Astrocyte of the spinal cord (primary cell): ENCODE results near the gene PPP3CA.

Source experiments
- DNase-seq: peaks from one replicate; pipeline ENCODE4 v3.0.0; 2011; ENCODE audit warnings: low read depth, low spot score
- H3K4me3 ChIP-seq: 2 replicates; pipeline ENCODE4 v1.5.1; 2011; ENCODE audit warnings: low read depth, mild to moderate bottlenecking, low read length, moderate library complexity
- in situ Hi-C: cut with HindIII; loops from 2 replicates; pipeline ENCODE4 v1.10.0; 2017; ENCODE audit warnings: low sequenced_read_pairs
- TF ChIP-seq, protein P1 (sequence below): IDR thresholded peaks from 2 replicates; pipeline ENCODE4 v1.5.1; 2012; ENCODE audit warnings: low read depth, mild to moderate bottlenecking, low read length, inconsistent platforms

Gene PPP3CA

DNA sequence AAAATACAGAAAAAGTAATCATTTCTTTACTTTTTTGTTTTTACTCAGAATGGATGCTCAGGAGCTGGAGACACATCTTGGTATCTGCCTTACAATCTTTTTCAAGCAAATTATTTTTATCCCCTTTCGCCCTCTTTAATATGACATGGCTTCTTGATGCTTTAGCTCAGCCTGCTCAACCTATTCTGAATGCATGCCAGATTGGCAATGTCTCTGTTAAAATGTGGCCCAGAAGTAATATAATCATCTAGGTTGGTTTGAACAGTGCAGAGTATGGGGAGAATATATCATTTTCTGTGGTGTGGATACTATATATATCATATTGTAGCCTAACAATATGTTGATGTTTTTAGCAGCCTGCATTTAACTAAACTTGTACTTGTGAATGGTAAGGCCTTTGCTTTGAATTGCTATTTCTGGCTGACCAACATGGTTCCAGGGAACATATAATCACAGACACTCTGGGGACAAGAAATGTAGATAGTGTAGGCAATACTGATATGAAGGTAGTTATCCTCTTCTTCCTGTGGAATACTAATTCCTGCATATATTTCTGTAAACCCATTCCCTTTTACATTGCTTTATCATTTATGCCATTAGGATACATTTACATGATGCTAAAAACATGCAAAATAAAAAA is 282.7 kb downstream of the PPP3CA start:
- H3K4me3 ChIP-seq: no peak overlapping the region
- in situ Hi-C loops: no loop called here
- TF ChIP-seq, protein P1, sequence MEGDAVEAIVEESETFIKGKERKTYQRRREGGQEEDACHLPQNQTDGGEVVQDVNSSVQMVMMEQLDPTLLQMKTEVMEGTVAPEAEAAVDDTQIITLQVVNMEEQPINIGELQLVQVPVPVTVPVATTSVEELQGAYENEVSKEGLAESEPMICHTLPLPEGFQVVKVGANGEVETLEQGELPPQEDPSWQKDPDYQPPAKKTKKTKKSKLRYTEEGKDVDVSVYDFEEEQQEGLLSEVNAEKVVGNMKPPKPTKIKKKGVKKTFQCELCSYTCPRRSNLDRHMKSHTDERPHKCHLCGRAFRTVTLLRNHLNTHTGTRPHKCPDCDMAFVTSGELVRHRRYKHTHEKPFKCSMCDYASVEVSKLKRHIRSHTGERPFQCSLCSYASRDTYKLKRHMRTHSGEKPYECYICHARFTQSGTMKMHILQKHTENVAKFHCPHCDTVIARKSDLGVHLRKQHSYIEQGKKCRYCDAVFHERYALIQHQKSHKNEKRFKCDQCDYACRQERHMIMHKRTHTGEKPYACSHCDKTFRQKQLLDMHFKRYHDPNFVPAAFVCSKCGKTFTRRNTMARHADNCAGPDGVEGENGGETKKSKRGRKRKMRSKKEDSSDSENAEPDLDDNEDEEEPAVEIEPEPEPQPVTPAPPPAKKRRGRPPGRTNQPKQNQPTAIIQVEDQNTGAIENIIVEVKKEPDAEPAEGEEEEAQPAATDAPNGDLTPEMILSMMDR: no peak
- no peak for DNase-seq

DNA sequence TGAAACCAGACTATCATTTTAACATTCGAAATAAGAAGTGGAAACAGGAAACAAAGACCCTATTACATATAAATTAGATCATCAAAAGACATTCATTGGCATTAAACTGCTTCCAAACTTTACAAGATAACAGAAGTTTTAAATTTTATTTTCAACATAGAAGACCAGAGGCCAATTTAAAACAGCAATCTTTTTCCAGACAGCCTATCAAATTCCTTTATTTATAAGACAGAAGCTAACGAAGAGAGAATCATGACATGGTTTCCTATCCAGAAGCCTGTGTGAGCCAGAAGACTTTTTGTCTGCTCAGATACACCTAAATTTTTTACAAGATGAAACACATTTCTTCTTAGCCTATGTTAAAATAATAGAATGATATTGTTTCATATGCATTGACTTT is 291.9 kb downstream of the PPP3CA start:
- in situ Hi-C loops: no loop called here
- TF ChIP-seq, protein P1: no peak
- no peak for DNase-seq
- no peak overlapping the region for H3K4me3 ChIP-seq

DNA sequence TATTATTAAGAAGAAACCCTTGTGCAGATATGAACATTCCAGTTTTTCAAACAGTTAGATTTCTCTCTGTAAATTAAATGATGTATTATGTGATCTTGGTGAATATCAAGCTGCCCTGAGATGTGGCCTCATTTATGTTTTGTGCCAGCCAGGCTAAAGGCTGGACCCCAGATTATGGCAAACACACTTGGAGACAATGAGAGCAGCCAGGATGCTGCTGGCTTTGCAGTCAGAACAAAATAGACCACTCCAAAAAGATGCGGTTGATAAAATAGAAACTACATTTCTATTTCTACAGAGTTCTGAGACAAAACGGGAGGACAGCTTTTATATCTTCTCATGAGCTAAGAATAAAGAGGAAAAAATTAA is 296.5 kb downstream of the PPP3CA start:
- no peak for DNase-seq
- H3K4me3 ChIP-seq: no peak overlapping the region
- TF ChIP-seq, protein P1: no peak
- in situ Hi-C loops: no loop called here

- in situ Hi-C loops: no loop called here
- no peak overlapping the region for H3K4me3 ChIP-seq
- TF ChIP-seq, protein P1: no peak
- DNase-seq: no peak
These were observed 297.1 kb downstream of the PPP3CA start for GRCh38 chr4:101050088-101050836.

- no peak overlapping the region for H3K4me3 ChIP-seq
These were observed 297.8 kb downstream of the PPP3CA start for GRCh38 chr4:101049549-101050001.

DNA sequence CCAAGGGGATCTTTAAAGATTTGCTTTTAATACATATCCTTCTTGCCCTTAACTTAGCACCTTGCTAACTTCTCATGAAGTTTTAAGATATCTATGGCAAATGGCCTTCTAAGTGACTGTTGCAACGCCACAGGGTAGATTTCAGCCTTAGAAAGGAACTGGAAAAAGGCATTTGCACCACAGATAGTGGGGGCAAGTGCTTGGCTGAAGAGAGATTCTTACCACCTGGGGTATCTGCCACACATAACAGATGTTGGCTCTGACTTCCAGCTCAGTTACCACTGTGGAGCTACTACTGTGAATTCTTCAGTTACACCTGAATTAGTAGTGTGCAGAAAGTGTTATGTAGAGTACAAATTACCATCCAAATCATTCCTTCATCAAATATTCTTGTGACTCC is 302.6 kb downstream of the PPP3CA start:
- no peak for DNase-seq
- TF ChIP-seq, protein P1: no peak
- in situ Hi-C loops: no loop called here
- no peak overlapping the region for H3K4me3 ChIP-seq

More at GRCh38 chr4:101049549-101050001, 297.8 kb downstream of the PPP3CA start:
- in situ Hi-C loops: no loop called here
- DNase-seq: no peak
- TF ChIP-seq, protein P1: no peak
